ENCODE results near the gene CENPH. TPM values are rescaled to one million over a fixed set of nuclear protein-coding genes. Genes with fewer than 3 reads are reported as not detected.

The CENPH gene
- total RNA-seq, 1 donor from 2014 or later: 5.0 TPM

DNA sequence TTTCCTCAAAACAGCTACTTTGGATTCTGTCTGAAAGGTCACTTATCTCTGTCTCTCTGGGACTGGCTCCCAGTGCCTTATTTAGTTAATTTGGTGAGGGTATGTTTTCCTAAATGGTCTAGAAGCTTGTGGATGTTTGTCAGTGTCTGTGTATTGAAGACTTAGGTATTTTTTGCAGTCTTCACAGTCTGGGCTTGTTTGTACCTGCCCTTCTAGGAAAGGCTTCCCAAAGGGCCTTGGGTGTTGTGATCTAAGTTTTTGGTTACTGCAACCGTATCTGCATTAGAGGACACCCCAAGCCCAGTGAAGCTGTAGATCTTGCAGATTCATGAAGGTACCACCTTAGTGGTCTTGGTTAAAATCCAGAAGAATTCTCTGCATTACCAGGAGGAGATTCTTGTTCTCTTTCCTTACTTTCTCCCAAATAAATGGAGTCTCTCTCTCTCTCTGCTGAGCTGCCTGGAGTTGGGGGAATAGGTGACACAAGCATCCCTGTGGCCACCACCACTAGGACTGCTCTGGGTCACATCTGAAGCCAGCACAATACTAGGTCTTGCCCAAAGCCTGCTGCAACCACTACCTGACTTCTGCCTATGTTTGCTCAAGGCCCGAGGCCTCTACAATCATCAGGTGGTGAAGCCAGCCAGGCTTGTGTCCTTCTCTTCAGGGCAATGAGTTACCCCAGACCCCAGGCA is 40.3 kb upstream of the CENPH start:
- Histone ChIP-seq H3K79me2 (ENCODE audit: insufficient read depth, low read length) (no peaks in the 10 kb centered on the region), H3K27ac (ENCODE audit: low read depth, low read length) (no peak overlapping the region), H3K36me3 (ENCODE audit: insufficient read depth, low read length) (no peaks in the 10 kb centered on the region), H3K9me3 (ENCODE audit: insufficient read depth, low read depth, low read length) (no peaks in the 10 kb centered on the region), H3K9ac (ENCODE audit: low read length) (no peak overlapping the region), H3K4me2 (ENCODE audit: low read length) (no peak overlapping the region), H4K20me1 (ENCODE audit: insufficient read depth, low read length) (no peaks in the 10 kb centered on the region), H3K4me1 (ENCODE audit: insufficient read depth, low read length) (no peaks in the 10 kb centered on the region), H2AFZ (ENCODE audit: low read depth, low read length) (no peak overlapping the region), H3K27me3 (ENCODE audit: insufficient read depth, low read length) (no peaks in the 10 kb centered on the region), H3K4me3 (ENCODE audit: insufficient read depth, low read depth, low read length) (no peak overlapping the region)
- Mint-ChIP-seq H3K27me3 (ENCODE audit: low read depth, unreplicated experiment) (no peaks in the 10 kb centered on the region), H3K27ac (ENCODE audit: unreplicated experiment) (no peak overlapping the region), H3K4me3 (ENCODE audit: unreplicated experiment) (no peak overlapping the region), H3K4me1 (ENCODE audit: low read depth, unreplicated experiment) (no peaks in the 10 kb centered on the region), H3K9me3 (ENCODE audit: unreplicated experiment) (no peaks in the 10 kb centered on the region), H3K36me3 (ENCODE audit: low read depth, unreplicated experiment) (peaks cover 1% of the 10 kb centered on the region)
- DNase-seq (ENCODE audit: low read depth) (no peak), FAIRE-seq (no peak)
- TF ChIP-seq, protein P1, sequence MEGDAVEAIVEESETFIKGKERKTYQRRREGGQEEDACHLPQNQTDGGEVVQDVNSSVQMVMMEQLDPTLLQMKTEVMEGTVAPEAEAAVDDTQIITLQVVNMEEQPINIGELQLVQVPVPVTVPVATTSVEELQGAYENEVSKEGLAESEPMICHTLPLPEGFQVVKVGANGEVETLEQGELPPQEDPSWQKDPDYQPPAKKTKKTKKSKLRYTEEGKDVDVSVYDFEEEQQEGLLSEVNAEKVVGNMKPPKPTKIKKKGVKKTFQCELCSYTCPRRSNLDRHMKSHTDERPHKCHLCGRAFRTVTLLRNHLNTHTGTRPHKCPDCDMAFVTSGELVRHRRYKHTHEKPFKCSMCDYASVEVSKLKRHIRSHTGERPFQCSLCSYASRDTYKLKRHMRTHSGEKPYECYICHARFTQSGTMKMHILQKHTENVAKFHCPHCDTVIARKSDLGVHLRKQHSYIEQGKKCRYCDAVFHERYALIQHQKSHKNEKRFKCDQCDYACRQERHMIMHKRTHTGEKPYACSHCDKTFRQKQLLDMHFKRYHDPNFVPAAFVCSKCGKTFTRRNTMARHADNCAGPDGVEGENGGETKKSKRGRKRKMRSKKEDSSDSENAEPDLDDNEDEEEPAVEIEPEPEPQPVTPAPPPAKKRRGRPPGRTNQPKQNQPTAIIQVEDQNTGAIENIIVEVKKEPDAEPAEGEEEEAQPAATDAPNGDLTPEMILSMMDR (IDR thresholded peaks at IDR 0.05; ENCODE audit: insufficient read depth, low read depth, low read length): no peak
- no peak for TF ChIP-seq EZH2 (IDR thresholded peaks at IDR 0.05; ENCODE audit: insufficient read depth, low read length)

DNA sequence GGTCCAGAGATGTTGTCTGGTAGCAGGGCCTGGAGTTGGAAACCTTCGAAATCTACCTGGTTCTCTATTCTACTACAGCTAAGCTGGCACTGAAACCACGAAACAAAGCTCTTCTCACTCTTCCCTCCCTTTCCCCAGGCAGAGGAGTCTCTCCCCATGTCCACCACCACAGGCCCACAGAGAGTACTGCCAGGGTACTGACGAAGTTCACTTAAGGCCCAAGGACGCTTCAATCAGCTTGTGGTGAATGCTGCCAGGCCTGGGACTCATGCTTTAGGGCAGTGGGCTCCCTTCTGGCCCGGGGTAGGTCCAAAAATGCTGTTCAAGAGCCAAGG is 39.7 kb upstream of the CENPH start:
- Mint-ChIP-seq H3K9me3 (ENCODE audit: unreplicated experiment) (no peaks in the 10 kb centered on the region), H3K27ac (ENCODE audit: unreplicated experiment) (no peak overlapping the region), H3K36me3 (ENCODE audit: low read depth, unreplicated experiment) (peaks cover 1% of the 10 kb centered on the region), H3K4me1 (ENCODE audit: low read depth, unreplicated experiment) (no peaks in the 10 kb centered on the region), H3K27me3 (ENCODE audit: low read depth, unreplicated experiment) (no peaks in the 10 kb centered on the region), H3K4me3 (ENCODE audit: unreplicated experiment) (no peak overlapping the region)
- TF ChIP-seq EZH2 (IDR thresholded peaks at IDR 0.05; ENCODE audit: insufficient read depth, low read length): no peak
- TF ChIP-seq, protein P1 (IDR thresholded peaks at IDR 0.05; ENCODE audit: insufficient read depth, low read depth, low read length): no peak
- H3K4me2 ChIP-seq (ENCODE audit: low read length): no peak overlapping the region
- no peaks in the 10 kb centered on the region for H4K20me1 ChIP-seq (ENCODE audit: insufficient read depth, low read length)
- no peaks in the 10 kb centered on the region for H3K36me3 ChIP-seq (ENCODE audit: insufficient read depth, low read length)
- no peak overlapping the region for H3K27ac ChIP-seq (ENCODE audit: low read depth, low read length)
- no peak overlapping the region for H3K4me3 ChIP-seq (ENCODE audit: insufficient read depth, low read depth, low read length)
- H2AFZ ChIP-seq (ENCODE audit: low read depth, low read length): no peak overlapping the region
- H3K79me2 ChIP-seq (ENCODE audit: insufficient read depth, low read length): no peaks in the 10 kb centered on the region
- no peaks in the 10 kb centered on the region for H3K27me3 ChIP-seq (ENCODE audit: insufficient read depth, low read length)
- no peaks in the 10 kb centered on the region for H3K4me1 ChIP-seq (ENCODE audit: insufficient read depth, low read length)
- DNase-seq (ENCODE audit: low read depth) (no peak), FAIRE-seq (no peak)
- no peaks in the 10 kb centered on the region for H3K9me3 ChIP-seq (ENCODE audit: insufficient read depth, low read depth, low read length)
- H3K9ac ChIP-seq (ENCODE audit: low read length): no peak overlapping the region

DNA sequence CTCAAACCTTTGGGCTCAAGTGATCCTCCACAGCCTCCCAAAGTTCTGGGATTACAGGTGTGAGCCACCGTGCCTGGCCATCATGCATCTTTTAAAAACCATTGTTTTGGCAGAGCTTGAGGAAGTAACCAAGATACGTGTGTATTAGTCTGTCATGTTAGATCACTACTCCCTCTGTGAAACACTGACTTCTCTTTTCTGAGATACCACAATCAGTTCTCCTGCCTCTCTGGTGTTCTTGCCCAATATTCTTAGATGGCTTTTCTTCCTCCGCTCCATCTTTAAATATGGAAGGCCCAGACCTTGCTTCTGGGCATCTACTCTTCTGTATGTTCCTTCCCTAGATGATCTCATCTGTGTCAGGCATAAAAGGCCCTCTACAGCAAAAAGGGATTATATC is 36.7 kb upstream of the CENPH start:
- Histone ChIP-seq H2AFZ (ENCODE audit: low read depth, low read length) (no peak overlapping the region), H3K27me3 (ENCODE audit: insufficient read depth, low read length) (no peaks in the 10 kb centered on the region), H3K27ac (ENCODE audit: low read depth, low read length) (no peak overlapping the region), H3K9me3 (ENCODE audit: insufficient read depth, low read depth, low read length) (no peaks in the 10 kb centered on the region), H4K20me1 (ENCODE audit: insufficient read depth, low read length) (no peaks in the 10 kb centered on the region), H3K4me1 (ENCODE audit: insufficient read depth, low read length) (no peaks in the 10 kb centered on the region), H3K9ac (ENCODE audit: low read length) (no peak overlapping the region), H3K79me2 (ENCODE audit: insufficient read depth, low read length) (no peaks in the 10 kb centered on the region), H3K4me3 (ENCODE audit: insufficient read depth, low read depth, low read length) (no peak overlapping the region), H3K4me2 (ENCODE audit: low read length) (no peak overlapping the region), H3K36me3 (ENCODE audit: insufficient read depth, low read length) (no peaks in the 10 kb centered on the region)
- Mint-ChIP-seq H3K4me3 (ENCODE audit: unreplicated experiment) (no peak overlapping the region), H3K9me3 (ENCODE audit: unreplicated experiment) (no peaks in the 10 kb centered on the region), H3K27ac (ENCODE audit: unreplicated experiment) (no peak overlapping the region), H3K36me3 (ENCODE audit: low read depth, unreplicated experiment) (peaks cover 1% of the 10 kb centered on the region), H3K27me3 (ENCODE audit: low read depth, unreplicated experiment) (no peaks in the 10 kb centered on the region), H3K4me1 (ENCODE audit: low read depth, unreplicated experiment) (no peaks in the 10 kb centered on the region)
- TF ChIP-seq, protein P1 (IDR thresholded peaks at IDR 0.05; ENCODE audit: insufficient read depth, low read depth, low read length): no peak
- TF ChIP-seq EZH2 (IDR thresholded peaks at IDR 0.05; ENCODE audit: insufficient read depth, low read length): no peak
- no peak for DNase-seq (ENCODE audit: low read depth)
- FAIRE-seq: no peak
